NK-92 treated with Interleukin-12 subunit alpha and Interleukin-12 subunit beta, amount 100 ng/mL, for 24 hours (cell line): ENCODE results near the gene TAF1C.
A peak's percentile ranks its signal among the peaks of the same experiment; 100 is the strongest.
"Not testable (repeated sequence)": the region's sequence is repeated elsewhere in the genome, so short reads cannot be mapped to it uniquely, and the experiment has no call there.

Experiments
- DNase-seq: peaks from one replicate; lab custom pipeline; 2025; lab: John Stamatoyannopoulos, UW

Gene TAF1C

GRCh38 chr16:84186685-84187437, at the start of gene TAF1C:
Gene TAF1C, minus strand, starts transcription at chr16:84187057. Its CDS starts 2,069 bp downstream, at chr16:84184988.
- DNase-seq, result peak; percentile 73

- no peak for DNase-seq
Measured at GRCh38 chr16:84234321-84235241, 47.7 kb upstream of the TAF1C start.

GRCh38 chr16:84233748-84234147, 46.9 kb upstream of the TAF1C start:
- no peak for DNase-seq

DNA sequence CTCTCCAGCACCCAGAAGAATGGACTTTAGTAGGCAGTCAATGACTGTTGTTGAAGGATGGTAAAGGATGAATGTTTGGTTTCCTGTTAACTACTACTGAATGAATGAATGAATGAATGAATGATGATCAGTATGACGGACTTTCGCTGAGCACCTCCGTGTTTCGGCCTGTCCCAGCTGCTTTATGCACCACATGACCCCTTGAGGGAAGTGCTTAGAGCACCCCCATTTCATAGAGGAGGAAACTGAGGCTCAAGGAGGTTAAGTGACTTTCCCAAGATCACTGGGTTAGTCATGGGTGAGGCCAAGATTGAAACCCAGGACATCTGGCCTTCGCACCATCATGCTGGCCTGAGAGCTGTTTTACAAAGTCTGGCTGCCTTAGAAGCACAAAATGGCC, 46.1 kb upstream of the TAF1C start:
- no peak for DNase-seq

DNA sequence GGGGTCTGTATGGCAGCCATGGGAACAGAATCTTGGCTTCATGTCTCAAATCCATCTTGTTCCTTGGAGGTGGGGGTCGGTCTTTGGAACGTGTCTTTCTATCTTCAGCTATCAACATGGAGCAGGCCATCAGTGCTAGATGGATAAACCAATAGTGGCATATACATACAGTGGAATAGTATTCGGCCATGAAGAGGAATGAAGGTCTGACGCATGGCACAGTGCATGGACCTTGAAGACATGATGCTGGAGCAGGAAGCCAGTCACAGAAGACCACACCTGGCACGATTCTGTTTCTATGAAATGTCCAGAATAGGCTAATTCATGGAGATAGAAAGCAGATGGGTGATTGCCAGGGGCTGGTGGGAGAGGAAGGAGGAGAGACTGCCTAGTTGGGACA, 45.2 kb upstream of the TAF1C start:
- no peak for DNase-seq

DNA sequence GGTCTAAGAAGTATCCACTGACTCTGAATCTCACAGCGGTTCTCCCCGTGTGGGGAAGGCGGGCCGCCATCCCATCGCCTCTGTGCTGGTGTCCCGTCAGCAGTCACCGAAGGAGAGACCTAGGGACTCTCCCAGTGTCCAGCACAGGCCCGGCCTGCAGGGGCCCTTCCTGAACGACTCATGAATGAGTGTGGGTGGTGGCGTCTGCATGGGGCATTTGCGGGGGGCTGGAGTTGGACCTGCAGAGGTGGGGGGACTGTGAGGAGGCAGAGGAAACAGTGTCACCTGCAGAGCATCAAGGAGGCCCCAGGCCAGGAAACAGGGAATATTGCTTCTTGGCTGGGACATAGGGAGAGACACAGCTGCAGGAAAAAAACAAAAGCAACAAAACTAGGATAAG, 42.6 kb upstream of the TAF1C start:
- no peak for DNase-seq

GRCh38 chr16:84228256-84228838, 41.5 kb upstream of the TAF1C start:
- DNase-seq, result no peak

DNA sequence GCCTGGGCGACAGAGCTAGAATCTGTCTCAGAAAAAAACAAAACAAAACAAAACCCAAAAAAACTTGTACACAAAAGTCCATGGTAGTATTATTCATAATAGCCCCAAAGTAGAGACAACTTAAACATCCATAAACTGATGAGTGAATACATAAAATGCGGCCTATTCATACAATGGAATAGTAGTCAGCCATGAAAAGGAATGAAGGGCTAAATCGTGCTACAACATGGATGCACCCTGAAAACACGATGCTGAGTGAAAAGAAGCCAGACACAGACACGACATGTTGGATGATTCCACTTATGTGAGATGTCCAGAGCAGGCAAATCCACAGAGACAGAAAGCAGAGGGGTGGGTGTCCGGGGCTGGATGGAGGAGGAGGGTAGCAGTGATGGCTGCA, 40.7 kb upstream of the TAF1C start:
- DNase-seq, result no peak

DNA sequence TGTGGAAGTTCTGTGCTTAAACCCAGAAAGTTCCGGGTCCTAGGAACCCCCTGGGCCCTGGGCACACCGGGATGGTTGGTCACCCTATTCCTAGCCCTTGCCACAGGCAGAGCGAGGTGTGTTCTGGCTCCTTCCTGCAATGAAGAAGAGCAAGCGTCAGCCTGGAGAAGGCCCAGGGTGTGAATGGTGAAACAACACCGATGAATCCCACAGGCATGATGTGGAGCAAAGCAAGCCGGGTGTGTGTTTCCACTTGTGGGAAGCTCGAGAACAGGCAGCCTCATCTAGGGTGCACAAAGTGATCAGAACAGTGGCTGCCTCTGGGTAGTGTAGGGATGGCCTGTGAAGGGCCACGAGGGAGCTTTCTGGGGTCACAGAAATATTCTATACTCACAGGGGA, 39.2 kb upstream of the TAF1C start:
- no peak for DNase-seq

DNA sequence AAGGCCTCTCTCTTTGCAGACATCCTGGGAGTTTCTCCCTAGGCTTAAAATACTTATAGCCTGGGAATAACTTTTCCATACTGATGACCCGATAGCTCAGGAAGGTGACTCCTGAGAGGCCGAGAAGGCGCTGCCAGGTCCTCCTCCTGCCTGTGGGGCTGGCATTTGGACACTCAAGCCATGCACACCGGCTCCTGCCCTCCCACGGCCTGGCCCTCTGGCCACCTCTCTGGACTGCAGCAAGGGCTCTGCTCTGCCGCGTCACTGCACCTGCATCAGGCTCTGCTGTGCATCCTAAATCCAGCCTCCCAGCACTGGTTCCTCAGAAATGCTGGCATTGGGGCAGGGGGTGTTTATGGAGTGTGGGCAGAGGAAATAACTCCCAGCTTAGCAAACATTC, 38.7 kb upstream of the TAF1C start:
- no peak for DNase-seq

GRCh38 chr16:84225126-84225525, 38.3 kb upstream of the TAF1C start:
- DNase-seq, result no peak

- DNase-seq, result no peak
Measured at GRCh38 chr16:84224554-84224953, 37.7 kb upstream of the TAF1C start.

DNA sequence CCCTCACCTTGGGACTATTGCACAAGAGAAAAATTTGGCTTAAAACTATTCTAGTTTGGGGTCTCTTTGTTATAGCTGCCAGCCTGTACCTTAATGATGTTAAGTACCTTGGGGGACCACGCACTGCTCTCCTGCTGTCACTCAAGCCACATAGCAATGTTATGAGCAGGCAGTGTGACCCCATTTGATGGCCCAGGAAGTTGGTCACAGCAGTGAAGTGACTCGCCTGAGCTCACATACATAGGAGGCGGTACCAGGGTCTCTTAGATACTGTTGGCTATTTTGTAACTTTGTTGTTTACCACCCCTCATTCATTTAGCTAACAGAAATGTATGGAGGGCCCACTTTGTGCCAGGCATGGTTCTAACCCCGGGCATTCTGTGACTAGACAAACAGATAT, 36.6 kb upstream of the TAF1C start:
- DNase-seq, result no peak

DNA sequence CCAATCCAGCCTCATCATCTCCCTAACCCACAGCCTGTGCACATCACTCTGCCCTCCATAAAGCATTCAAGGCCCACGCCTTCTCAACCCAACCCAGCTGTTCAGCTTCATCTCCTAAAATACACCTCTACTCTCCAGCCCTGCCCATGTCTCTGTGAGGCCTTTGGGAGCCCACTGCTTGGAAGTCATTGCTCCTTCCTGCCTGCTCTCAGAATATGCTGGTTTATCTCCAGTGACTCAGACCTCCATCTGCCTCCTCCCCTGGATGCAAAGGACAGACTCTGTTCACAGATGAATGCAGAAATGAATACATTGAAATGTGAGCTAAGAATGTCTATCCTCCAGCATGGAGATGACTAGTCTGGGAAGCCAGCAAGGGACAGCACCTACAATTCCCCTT, 34.0 kb upstream of the TAF1C start:
- no peak for DNase-seq

- DNase-seq, result no peak
Measured at GRCh38 chr16:84218956-84219355, 32.1 kb upstream of the TAF1C start.

DNA sequence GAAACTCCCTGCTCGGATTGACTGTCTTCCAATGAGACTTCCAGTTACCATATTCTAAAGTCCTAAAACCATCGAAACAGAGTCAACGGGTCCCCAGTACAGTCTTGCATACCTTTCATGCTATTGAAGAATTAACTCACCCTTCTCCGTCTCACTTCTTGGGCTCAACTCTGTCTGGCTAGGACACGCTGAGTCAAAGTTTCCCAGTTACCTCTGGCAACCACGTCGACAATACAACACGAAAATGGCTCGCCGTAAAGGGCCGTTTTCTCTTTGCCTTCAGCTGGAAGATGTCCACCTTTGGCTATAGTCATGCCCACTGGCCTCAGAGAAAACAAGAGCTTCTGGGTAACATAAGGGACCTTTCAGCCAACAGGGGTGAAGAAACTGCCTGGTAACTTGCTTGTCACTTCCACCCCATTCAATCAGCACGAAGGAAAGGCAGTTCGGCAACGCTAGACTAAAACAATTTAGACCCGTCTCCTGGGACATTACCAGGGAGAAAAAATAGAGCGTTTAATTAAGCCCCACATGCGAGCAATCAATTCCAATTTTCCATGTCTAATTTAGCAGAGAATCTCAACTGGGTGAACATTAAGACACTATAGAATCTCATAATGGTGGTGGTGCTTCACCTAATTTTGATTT, 31.4 kb upstream of the TAF1C start:
- no peak for DNase-seq

DNA sequence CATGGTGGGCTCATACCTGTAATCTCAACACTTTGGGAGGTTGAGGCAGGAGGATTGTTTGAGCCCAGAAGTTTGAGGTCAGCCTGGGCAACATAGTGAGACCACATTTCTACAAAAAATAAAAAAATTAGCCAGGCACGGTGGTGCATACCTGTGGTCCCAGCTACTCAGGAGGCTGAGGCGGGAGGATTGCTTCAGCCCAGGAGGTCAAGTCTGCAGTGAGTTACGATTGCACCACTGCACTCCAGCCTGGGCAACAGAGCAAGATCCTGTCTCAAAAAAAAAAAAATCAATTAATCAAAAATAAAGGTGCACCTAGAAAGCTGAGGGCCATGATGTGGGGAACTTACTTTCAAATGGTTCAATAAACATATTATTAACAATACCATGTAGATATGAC, 29.3 kb upstream of the TAF1C start:
- not testable (repeated sequence) for DNase-seq

GRCh38 chr16:84215531-84215930, 28.7 kb upstream of the TAF1C start:
- no peak for DNase-seq

- DNase-seq, result no peak
Measured at GRCh38 chr16:84214451-84215066, 27.7 kb upstream of the TAF1C start.

- no peak for DNase-seq
Measured at GRCh38 chr16:84212631-84213030, 25.8 kb upstream of the TAF1C start.

DNA sequence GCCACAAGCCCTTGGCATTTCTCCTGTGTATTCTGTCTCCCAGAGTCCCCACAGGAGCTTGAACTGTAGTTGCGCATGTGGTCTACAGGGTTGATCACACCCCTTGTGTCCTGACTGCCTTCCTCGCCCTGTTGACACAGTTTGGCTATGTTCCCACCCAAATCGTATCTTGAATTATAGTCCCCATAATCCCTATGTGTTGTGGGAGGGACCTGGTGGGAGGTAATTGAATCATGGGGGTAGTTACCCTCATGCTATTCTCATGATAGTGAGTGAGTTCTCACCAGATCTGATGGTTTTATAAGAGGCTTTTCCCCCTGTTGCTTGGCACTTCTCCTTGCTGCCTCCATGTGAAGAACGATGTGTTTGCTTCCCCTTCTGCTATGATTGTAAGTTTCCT, 25.3 kb upstream of the TAF1C start:
- DNase-seq, result no peak

GRCh38 chr16:84209989-84210388, 23.1 kb upstream of the TAF1C start:
- DNase-seq, result no peak
